Measurements from ENCODE around the gene ATP9A. TPM values are rescaled to one million over a fixed set of nuclear protein-coding genes. Genes with fewer than 3 reads are reported as not detected.

Gene ATP9A
- total and polyA plus RNA-seq, 2 of the 4 experiments (the other 2 are of a cell fraction) = 10.6 to 22.4 TPM

GRCh38 chr20:51581571-51581970 lies 186.6 kb downstream of the ATP9A start:
- H4K8ac ChIP-seq (ENCODE audit: low read depth in 2 of 2, low read length in 2 of 2) = no peak overlapping the region
- no peak overlapping the region for H2BK120ac ChIP-seq (ENCODE audit: low read depth, low read length)
- H3K36me3 ChIP-seq (ENCODE audit: control insufficient read depth, insufficient read depth, low read length) = no peaks in the 10 kb centered on the region
- no peak for ATAC-seq (ENCODE audit: low read depth)
- H3K4me2 ChIP-seq (ENCODE audit: low read depth, low read length) = no peak overlapping the region
- H3K23ac ChIP-seq (ENCODE audit: low read depth, low read length) = no peak overlapping the region
- dilution Hi-C loops (cut with HindIII; ENCODE audit: low sequenced_read_pairs, unreplicated experiment) = loop anchor here (25.0 kb wide), 1 partner anchor 169 kb away; no protein-coding TSS in a partner anchor
- intact Hi-C loops (cut with micrococcal nuclease) = no loop called here
- H3K9me1 ChIP-seq (ENCODE audit: insufficient read depth, low read length) = peaks cover 5% of the 10 kb centered on the region
- H4K5ac ChIP-seq (ENCODE audit: low read depth, low read length) = no peak overlapping the region
- no peak overlapping the region for H3K14ac ChIP-seq (replicated peaks; ENCODE audit: low read depth, low read length)
- no peak overlapping the region for H3K56ac ChIP-seq (ENCODE audit: extremely low read depth, insufficient read depth, low read length)
- H2AFZ ChIP-seq (replicated peaks; ENCODE audit: low read length, poor library complexity) = no peak overlapping the region
- no peak overlapping the region for H4K91ac ChIP-seq (ENCODE audit: insufficient read depth, low read depth, low read length)
- no peak overlapping the region for H3K4ac ChIP-seq (ENCODE audit: low read depth, low read length)
- H2AK5ac ChIP-seq (ENCODE audit: low read depth, low read length) = no peak overlapping the region
- no peaks in the 10 kb centered on the region for H3K79me1 ChIP-seq (ENCODE audit: low read depth in 1 of 2, low read length in 2 of 2)
- in situ Hi-C loops (cut with MboI; ENCODE audit: low sequenced_read_pairs) = no loop called here
- H3K27ac ChIP-seq (ENCODE audit: insufficient read depth, low read length) = no peak overlapping the region
- no peak overlapping the region for H2BK5ac ChIP-seq (ENCODE audit: low read depth, low read length, poor library complexity, severe bottlenecking)
- no peak overlapping the region for H2AK9ac ChIP-seq (replicated peaks; ENCODE audit: low read depth, low read length, poor library complexity)
- no peak overlapping the region for H2BK20ac ChIP-seq (ENCODE audit: low read depth, low read length)
- DNase-seq = no peak
- no peak overlapping the region for H2BK15ac ChIP-seq (ENCODE audit: low read depth, low read length)
- no peak overlapping the region for H3K9ac ChIP-seq (ENCODE audit: low read depth, low read length)
- 0 out of 2 replicates have a peak, but pooled peaks have one; percentile 12 for TF ChIP-seq USF2 (IDR thresholded peaks at IDR 0.05; ENCODE audit: low read depth, low read length)
- TF ChIP-seq SMC3 (IDR thresholded peaks at IDR 0.05; ENCODE audit: low read depth, low read length) = no peak
- no peaks in the 10 kb centered on the region for H4K20me1 ChIP-seq (ENCODE audit: insufficient read depth, low read length)
- H3K9me3 ChIP-seq (ENCODE audit: control insufficient read depth, insufficient read depth, low read length) = no peaks in the 10 kb centered on the region
- no peaks in the 10 kb centered on the region for H3K27me3 ChIP-seq (ENCODE audit: control insufficient read depth, insufficient read depth, low read length)
- H3K4me3 ChIP-seq (ENCODE audit: insufficient read depth, low read depth, low read length) = no peak overlapping the region
- no TSS peak for BruUV-seq (replicated peaks)
- no peak overlapping the region for H3K18ac ChIP-seq (ENCODE audit: low read depth, low read length)
- ChIA-PET POLR2A (ENCODE audit: unreplicated experiment) (no interaction called here), CTCF (no interaction called here)
- H3K4me1 ChIP-seq (ENCODE audit: control insufficient read depth, insufficient read depth, low read length) = peaks cover 3% of the 10 kb centered on the region; the same call in 1 of the 2 replicates
